HCT116 (cell line): ENCODE results near the gene EMP1. TPM values are rescaled to one million over a fixed set of nuclear protein-coding genes. Genes with fewer than 3 reads are reported as not detected.

Experiments
- ATAC-seq: fragments of 200-7000 bp; cut with Tn5 transposase; 2 replicates; pipeline ENCODE4 v1.9.1; 2020; ENCODE audit warnings: mild to moderate bottlenecking, moderate library complexity
- BruUV-seq: library from RNA; stranded (reverse); fragments of 400-500 nt; replicated peaks from 2 replicates; lab custom pipeline; 2021; lab: Mats Ljungman, UMichigan
- CTCF ChIA-PET: fragments of 300-600 bp; sonication (Branson Sonifier 250); formaldehyde crosslinking; loops from one replicate; lab custom pipeline; 2021; ENCODE audit warnings: antibody characterized with exemption; lab: Charles Lee
- POLR2A ChIA-PET: fragments of 300-600, 350-600 bp; sonication (Branson Sonifier 250); formaldehyde crosslinking; loops from one replicate; lab custom pipeline; 2021; ENCODE audit warnings: antibody characterized with exemption; lab: Charles Lee
- RAD21 ChIA-PET, 2 experiments: fragments of 300-600 bp; sonication (Branson Sonifier 250); formaldehyde crosslinking; loops; one replicate each; lab custom pipeline; 2023; ENCODE audit warnings: low total read pairs in 2 of 2; ENCODE audit not compliant: uncharacterized antibody in 2 of 2, unreplicated experiment in 2 of 2, low non-redundant PET in 1 of 2; lab: Charles Lee
- DNase-seq: peaks from one replicate; pipeline ENCODE4 v3.0.0-alpha.2; 2010; ENCODE audit warnings: low read depth, low spot score
- H2AFZ ChIP-seq: fragments of 200-600 bp; shearing (Covaris generic), sonication (generic); 2 replicates; pipeline ENCODE4 v1.6.1; 2017; ENCODE audit warnings: low read depth, mixed run types, mixed read lengths, antibody characterized with exemption, low read length; ENCODE audit not compliant: poor library complexity, severe bottlenecking
- H3K27ac ChIP-seq: 2 replicates; pipeline ENCODE4 v1.5.1; 2012; ENCODE audit warnings: low read depth, low read length
- H3K27me3 ChIP-seq: fragments of 200-600 bp; sonication (generic); 2 replicates; pipeline ENCODE4 v1.6.1; 2016; ENCODE audit warnings: mixed run types, low read length, mixed read lengths; ENCODE audit not compliant: insufficient read depth
- H3K36me3 ChIP-seq, 2 experiments: fragments of 200-500 bp in 1 of 2; fragments of 200-600 bp in 1 of 2; sonication (Bioruptor generic) in 1 of 2; sonication (generic) in 1 of 2; 2 replicates each; pipeline versions ENCODE4 v1.5.1 to v1.6.1; 2014 to 2016; ENCODE audit warnings: low read length in 2 of 2, inconsistent platforms in 1 of 2, mixed read lengths in 1 of 2, mixed run types in 1 of 2; ENCODE audit not compliant: insufficient read depth in 2 of 2, control insufficient read depth in 1 of 2
- H3K4me1 ChIP-seq, 2 experiments: fragments of 200-600 bp in 1 of 2; sonication (generic) in 1 of 2; 2 replicates each; pipeline versions ENCODE4 v1.5.1 to v1.6.1; 2012 to 2017; ENCODE audit warnings: low read length in 2 of 2, inconsistent platforms in 1 of 2, mild to moderate bottlenecking in 1 of 2, mixed read lengths in 1 of 2, mixed run types in 1 of 2, moderate library complexity in 1 of 2; ENCODE audit not compliant: insufficient read depth in 2 of 2, control insufficient read depth in 1 of 2
- H3K4me2 ChIP-seq: fragments of 200-600 bp; sonication (generic); 2 replicates; pipeline ENCODE4 v1.6.1; 2017; ENCODE audit warnings: mixed run types, low read length, mixed read lengths
- H3K4me3 ChIP-seq, 2 experiments: fragments of 200-600 bp in 1 of 2; sonication (generic) in 1 of 2; replicated peaks in 1 of 2; 2 replicates each; pipeline ENCODE4 v1.5.1; 2011 to 2016; ENCODE audit warnings: low read length in 2 of 2, control low read depth in 1 of 2, low read depth in 1 of 2, mild to moderate bottlenecking in 1 of 2, mixed read lengths in 1 of 2, mixed run types in 1 of 2
- H3K79me2 ChIP-seq: fragments of 200-600 bp; sonication (generic); 2 replicates; pipeline ENCODE4 v1.6.1; 2017; ENCODE audit warnings: mild to moderate bottlenecking, mixed run types, low read length, moderate library complexity, mixed read lengths; ENCODE audit not compliant: insufficient read depth
- H3K9ac ChIP-seq: fragments of 200-600 bp; sonication (generic); 2 replicates; pipeline ENCODE4 v1.6.1; 2016; ENCODE audit warnings: low read length, mixed read lengths
- H3K9me2 ChIP-seq: fragments of 200-600 bp; sonication (generic), shearing (Covaris generic); 2 replicates; pipeline ENCODE4 v1.6.1; 2017; ENCODE audit warnings: mixed run types, mild to moderate bottlenecking, moderate library complexity; ENCODE audit not compliant: insufficient read depth
- H3K9me3 ChIP-seq, 2 experiments: fragments of 200-500 bp in 1 of 2; fragments of 200-600 bp in 1 of 2; sonication (Bioruptor generic) in 1 of 2; sonication (generic) in 1 of 2; 2 replicates each; pipeline ENCODE4 v1.6.1; 2014 to 2017; ENCODE audit warnings: low read length in 2 of 2, mixed read lengths in 2 of 2, inconsistent platforms in 1 of 2, low read depth in 1 of 2, mild to moderate bottlenecking in 1 of 2, mixed run types in 1 of 2, moderate library complexity in 1 of 2; ENCODE audit not compliant: control insufficient read depth in 1 of 2, insufficient read depth in 1 of 2
- H4K20me1 ChIP-seq: fragments of 200-600 bp; sonication (generic), shearing (Covaris generic); 2 replicates; pipeline ENCODE4 v1.6.1; 2017; ENCODE audit warnings: mixed run types, mild to moderate bottlenecking, moderate library complexity; ENCODE audit not compliant: insufficient read depth
- ATF3 ChIP-seq: IDR thresholded peaks from 2 replicates; pipeline ENCODE4 v1.6.1; 2012
- CEBPB ChIP-seq: IDR thresholded peaks from 2 replicates; pipeline ENCODE4 v1.6.1; 2012; ENCODE audit warnings: low read depth
- EGR1 ChIP-seq: IDR thresholded peaks from 2 replicates; pipeline ENCODE4 v1.6.1; 2012; ENCODE audit warnings: low read depth
- ELF1 ChIP-seq: IDR thresholded peaks from 2 replicates; pipeline ENCODE4 v1.6.1; 2012; ENCODE audit warnings: low read depth, borderline replicate concordance
- EZH2 ChIP-seq: fragments of 200-600 bp; sonication (generic); IDR thresholded peaks from 2 replicates; pipeline ENCODE4 v1.6.1; 2017; ENCODE audit warnings: antibody characterized with exemption, mixed run types
- EZH2phosphoT487 ChIP-seq: fragments of 200-600 bp; IDR thresholded peaks from 2 replicates; pipeline ENCODE4 v1.6.1; 2018; ENCODE audit warnings: antibody characterized with exemption, borderline replicate concordance
- JUND ChIP-seq: IDR thresholded peaks from 2 replicates; pipeline ENCODE4 v1.6.1; 2012
- MAX ChIP-seq: IDR thresholded peaks from 2 replicates; pipeline ENCODE4 v1.6.1; 2012
- RAD21 ChIP-seq: IDR thresholded peaks from 2 replicates; pipeline ENCODE4 v1.6.1; 2012; ENCODE audit warnings: low read depth, mild to moderate bottlenecking
- REST ChIP-seq: IDR thresholded peaks from 2 replicates; pipeline ENCODE4 v1.6.1; 2012; ENCODE audit warnings: low read depth
- SP1 ChIP-seq: IDR thresholded peaks from 2 replicates; pipeline ENCODE4 v1.6.1; 2012; ENCODE audit warnings: low read depth
- SRF ChIP-seq: IDR thresholded peaks from 2 replicates; pipeline ENCODE4 v1.6.1; 2012; ENCODE audit warnings: low read depth
- TCF7L2 ChIP-seq: IDR thresholded peaks from 2 replicates; pipeline ENCODE4 v1.7.0; 2011; ENCODE audit warnings: borderline replicate concordance, inconsistent platforms; ENCODE audit not compliant: insufficient read depth, insufficient read length; ENCODE audit errors: extremely low read depth
- YY1 ChIP-seq: IDR thresholded peaks from 2 replicates; pipeline ENCODE4 v1.6.1; 2011; ENCODE audit warnings: low read length, low read depth, moderate library complexity, mild to moderate bottlenecking; ENCODE audit not compliant: insufficient replicate concordance; ENCODE audit errors: extremely low read depth
- ZBTB33 ChIP-seq: IDR thresholded peaks from 2 replicates; pipeline ENCODE4 v1.6.1; 2011; ENCODE audit warnings: mild to moderate bottlenecking, low read length, moderate library complexity; ENCODE audit not compliant: insufficient replicate concordance; ENCODE audit errors: extremely low read depth
- ZFX ChIP-seq: fragments of 450-650 bp; IDR thresholded peaks from 2 replicates; pipeline ENCODE4 v1.6.1; 2017
- intact Hi-C: fragments of 100-400 bp; cut with micrococcal nuclease; formaldehyde crosslinking; loops from 2 replicates; pipeline ENCODE4 v1.10.0; 2022
- total RNA-seq: library from RNA; stranded (reverse); gene quantifications from one replicate; pipeline ENCODE4 v1.2.1, GENCODE V29; 2021; ENCODE audit not compliant: unreplicated experiment

Gene EMP1
- total RNA-seq, 1 experiment from 2014 or later, result 110 TPM

GRCh38 chr12:13242936-13243335 is 46.4 kb downstream of the EMP1 start:
- Histone ChIP-seq H2AFZ (no peak overlapping the region), H3K27ac (no peak overlapping the region), H3K36me3 (no peaks in the 10 kb centered on the region), H3K4me1 (peaks cover 3 to 21% of the 10 kb centered on the region in 2 experiments), H3K9me3 (no peaks in the 10 kb centered on the region), H3K79me2 (no peaks in the 10 kb centered on the region), H3K4me2 (no peak overlapping the region), H3K9ac (no peak overlapping the region), H4K20me1 (no peaks in the 10 kb centered on the region), H3K4me3 (no peak overlapping the region), H3K9me2 (no peaks in the 10 kb centered on the region), H3K27me3 (no peaks in the 10 kb centered on the region)
- DNase-seq, result no peak
- CTCF ChIA-PET, result no interaction called here
- BruUV-seq, result no TSS peak
- TF ChIP-seq TCF7L2, result no peak
- TF ChIP-seq ZFX, result no peak
- TF ChIP-seq JUND, result no peak
- TF ChIP-seq CEBPB, result no peak
- TF ChIP-seq ATF3, result no peak
- no peak for TF ChIP-seq SRF
- no peak for TF ChIP-seq SP1
- no peak for TF ChIP-seq EZH2
- no peak for TF ChIP-seq EGR1
- TF ChIP-seq YY1, result no peak
- no peak for TF ChIP-seq EZH2phosphoT487
- TF ChIP-seq ZBTB33, result no peak
- TF ChIP-seq ELF1, result no peak
- no peak for TF ChIP-seq REST
- TF ChIP-seq RAD21, result no peak
- no peak for TF ChIP-seq MAX
- RAD21 ChIA-PET, result no interaction called here
- ATAC-seq, result no peak
- intact Hi-C loops, result no loop called here
- POLR2A ChIA-PET, result no interaction called here
